HG03097 (cell line): ENCODE data around the gene TAF10.

Source experiments
- ATAC-seq: cut with Tn5 transposase; IDR thresholded peaks from one replicate; pipeline ENCODE4 v1.9.1; 2021; ENCODE audit not compliant: unreplicated experiment, low FRiP score

Gene TAF10

DNA sequence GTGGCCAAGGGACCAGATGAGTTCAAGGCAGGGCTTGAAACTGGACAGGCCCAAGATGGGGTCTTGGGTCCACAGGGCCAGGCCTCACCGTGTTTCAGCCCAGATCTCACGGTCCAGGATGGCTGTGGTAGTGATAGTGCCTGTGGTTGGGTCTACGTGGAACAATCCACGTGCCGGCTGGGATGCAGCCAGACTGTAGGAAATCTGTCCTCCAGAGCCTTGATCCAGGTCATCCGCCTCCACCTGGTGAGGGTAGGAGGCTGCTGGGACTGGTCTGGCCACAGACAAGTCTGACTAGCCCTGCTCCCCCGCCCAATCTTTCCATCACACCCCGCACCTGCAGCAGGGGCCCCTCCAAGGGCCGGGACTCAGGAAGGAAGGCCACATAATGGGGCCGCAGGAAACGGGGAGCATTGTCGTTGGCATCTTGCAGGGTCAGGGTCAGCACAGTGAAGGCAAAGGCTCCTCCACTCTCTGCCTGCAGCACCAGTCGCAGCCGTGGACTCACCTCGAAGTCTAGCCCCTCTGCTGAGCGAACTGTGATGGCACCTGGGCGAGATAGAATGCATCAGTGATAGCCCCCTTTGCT, 13.9 kb upstream of the TAF10 start:
- ATAC-seq, result no peak

DNA sequence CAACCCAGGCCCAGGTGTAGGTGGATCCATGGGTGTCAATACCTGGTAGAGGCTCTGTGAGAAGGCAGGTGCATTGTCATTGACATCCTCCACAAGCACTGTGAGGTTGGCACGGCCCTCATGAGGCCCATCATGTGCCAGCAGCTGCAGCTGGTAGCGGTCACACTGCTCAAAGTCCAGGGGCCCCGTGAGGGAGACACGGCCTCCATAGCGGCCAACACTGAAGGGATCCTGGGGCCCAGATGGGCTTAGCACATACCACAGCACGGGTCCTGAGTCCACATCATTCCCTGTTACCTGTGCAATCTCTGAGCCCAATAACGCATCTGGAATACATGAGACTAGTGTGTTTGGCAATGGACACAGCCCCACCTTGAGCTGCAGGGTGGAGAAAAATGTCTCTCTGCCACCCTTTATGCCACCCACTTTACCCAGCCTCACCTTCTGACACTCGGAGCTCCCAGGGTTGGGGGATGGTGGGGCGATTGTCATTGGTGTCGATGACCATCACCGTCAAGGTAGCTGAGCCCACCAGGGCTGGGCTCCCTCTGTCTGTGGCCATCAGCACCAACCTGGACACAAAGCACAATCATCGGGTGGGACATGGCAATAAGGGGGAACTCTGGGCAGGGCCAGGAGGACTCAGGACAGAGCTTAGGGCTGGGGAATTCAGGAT, 13.3 kb upstream of the TAF10 start:
- no peak for ATAC-seq

DNA sequence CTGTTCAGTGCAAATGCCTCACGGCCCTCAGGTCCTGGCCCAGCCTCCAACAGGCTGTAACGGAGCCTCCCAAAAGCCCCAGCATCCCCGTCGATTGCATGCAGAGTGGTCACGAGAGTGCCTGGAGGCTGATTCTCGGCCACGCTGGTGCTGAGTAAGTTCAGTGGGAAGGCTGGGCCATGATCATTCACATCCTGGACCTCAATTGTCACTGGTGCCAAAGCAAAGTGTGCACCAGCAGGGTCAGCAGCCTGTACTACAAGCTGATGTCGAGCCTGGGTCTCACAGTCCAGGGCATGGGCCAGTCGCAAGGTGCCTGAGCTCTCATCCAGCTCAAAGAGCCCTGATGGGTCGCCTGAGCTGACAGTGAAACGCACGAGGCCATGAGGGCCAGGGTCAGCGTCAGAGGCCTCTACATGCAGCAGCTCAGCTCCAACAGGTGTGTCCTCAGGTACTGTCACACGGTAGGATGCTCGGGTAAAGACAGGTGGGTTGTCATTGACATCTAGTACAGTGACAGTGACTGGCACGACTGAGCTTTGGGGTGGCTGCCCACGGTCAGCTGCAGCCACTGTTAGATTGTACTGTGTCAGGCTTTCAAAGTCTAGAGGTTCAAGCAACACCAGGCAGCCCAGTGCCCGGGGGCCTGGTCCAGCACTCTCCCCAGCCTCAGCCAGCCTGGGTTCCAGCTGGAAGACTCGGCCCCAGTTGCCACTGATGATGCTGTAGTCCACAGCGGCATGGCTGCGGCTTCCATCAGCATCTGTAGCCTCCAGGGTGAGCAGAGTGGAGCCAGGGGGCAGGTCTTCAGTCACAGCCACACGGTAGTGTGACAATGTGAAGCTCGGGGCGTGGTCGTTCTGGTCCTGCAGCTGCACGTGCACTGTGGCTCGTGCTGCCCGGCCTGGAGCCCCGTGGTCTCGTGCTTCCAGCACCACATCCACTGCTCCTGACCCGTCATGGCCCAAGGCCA, 11.7 kb upstream of the TAF10 start:
- no peak for ATAC-seq

DNA sequence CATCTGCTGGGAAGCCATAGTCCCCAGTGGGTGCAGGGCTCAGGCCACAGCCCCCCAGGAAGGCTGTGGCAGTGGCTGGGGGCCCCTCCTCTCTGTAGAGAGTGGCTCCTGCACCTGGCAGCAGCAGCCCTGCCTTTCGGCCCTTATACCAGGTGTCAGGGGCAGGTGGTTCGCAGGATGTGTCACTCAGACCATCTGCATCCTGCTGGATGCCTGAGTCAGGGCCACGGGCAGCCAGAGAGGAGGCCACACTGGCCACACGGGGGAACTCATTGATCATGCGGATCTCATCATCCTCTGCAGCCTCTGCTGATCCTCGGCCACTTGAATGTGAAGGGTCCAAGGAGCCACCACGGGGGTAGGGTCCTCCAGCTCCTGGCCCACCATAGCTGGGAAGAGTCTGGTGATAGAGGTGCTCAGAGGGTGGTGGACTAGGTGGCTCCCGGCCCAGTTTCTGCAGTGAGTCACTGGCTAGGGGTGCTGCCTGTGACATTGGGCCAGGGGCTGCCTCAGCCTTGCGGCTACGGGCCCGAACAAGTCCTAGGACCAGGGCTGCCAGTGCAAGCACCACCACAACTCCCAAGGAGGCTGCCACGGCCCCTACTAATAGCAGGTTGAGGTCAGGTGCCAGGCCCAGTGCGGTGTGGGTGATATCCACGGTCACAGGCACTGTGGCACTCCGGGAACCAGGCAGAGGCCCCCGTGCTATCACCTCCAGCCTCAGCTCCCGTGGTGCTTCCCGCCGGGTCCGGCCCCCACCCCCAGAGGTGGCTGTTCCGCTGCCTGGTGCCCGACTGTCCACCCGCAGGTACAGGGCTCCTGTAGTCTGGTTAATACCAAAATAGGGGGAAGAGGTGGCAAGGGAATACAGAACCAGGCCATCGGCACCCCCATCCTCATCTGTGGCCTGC, 10.5 kb upstream of the TAF10 start:
- no peak for ATAC-seq

DNA sequence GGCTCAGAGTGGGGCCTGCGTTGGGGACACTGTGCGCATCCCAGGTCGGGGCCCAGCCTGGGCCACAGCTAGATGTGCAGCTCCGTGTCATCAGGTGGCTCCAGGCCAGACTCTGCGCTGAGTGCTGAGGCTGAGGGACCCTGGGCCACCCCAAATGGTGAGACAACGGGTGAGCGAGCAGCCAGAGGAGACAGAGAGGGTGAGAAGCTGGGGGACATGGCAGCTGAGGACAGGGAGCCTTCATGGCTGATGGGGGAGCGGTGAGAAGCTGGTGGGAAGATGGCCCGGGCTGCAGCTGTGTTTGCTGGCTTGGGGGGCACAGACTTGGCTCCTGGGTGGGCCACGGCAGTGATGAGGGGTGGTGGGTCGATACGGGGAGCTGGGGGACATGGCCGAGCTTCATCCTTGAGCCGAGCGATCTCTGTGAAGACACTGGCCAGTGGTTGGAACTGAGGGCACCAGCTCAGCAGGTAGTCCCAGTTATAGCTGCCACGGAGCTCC, 9.7 kb upstream of the TAF10 start:
- ATAC-seq, result no peak

DNA sequence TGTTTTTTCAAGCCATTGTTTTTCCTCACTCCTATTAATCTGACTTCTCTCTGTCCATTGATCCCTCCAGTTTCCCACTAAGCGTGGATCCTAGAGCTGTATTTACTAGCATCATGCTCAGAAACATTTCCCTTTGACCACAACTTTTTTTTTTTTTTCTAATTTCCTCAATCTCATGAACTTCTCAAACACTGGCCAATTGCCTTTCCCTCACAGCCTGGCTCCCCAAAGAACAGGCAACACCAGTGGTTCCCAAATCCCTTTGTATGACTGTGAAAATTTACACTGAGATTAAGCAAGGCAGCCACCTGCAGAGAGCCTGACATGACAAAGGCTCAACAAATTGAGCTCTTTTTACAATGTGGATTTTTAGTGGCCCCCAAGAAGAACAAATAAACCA, 8.6 kb upstream of the TAF10 start:
- ATAC-seq, result no peak

DNA sequence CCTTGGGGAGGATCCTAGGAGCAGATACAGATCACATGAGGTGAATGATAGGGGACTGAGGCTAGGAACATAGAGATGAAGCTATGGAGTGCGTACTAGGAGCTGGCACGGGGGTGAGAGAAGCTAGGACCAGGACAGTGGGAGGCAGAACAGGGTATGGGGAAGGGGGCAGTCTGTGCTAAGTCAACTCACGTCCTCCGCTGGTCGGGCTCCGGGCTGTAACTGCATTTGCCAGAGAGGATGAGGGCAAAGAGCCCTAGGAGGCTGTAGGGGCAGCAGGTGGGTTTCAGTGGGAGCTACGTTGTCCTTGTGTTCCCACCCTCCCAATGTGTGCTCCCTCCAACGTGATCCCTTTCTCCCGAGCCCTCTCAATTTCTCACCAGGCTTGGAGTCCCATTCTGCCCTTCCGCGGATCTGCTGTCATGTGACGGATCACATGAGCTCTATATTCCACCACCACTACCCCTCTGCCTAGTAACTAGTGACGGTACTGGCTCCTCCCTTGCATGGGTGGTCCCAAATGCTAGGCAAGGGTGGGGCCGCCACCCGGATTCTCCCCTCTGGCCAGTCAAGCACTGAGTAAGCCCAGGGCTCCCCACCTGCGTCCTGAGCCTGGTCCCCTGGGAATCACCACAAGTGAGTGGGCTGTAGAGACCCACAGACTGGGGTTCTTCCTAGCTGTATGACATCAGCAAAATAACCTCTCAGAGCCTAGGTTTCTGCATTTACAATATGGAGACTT, 7.2 kb upstream of the TAF10 start, which contains the start of gene TPP1:
Gene TPP1 (minus strand): TSS at position 419 of the 742 bp plus-strand sequence. CDS start 22 bp downstream, at position 397.
- peak; percentile 97 for ATAC-seq

DNA sequence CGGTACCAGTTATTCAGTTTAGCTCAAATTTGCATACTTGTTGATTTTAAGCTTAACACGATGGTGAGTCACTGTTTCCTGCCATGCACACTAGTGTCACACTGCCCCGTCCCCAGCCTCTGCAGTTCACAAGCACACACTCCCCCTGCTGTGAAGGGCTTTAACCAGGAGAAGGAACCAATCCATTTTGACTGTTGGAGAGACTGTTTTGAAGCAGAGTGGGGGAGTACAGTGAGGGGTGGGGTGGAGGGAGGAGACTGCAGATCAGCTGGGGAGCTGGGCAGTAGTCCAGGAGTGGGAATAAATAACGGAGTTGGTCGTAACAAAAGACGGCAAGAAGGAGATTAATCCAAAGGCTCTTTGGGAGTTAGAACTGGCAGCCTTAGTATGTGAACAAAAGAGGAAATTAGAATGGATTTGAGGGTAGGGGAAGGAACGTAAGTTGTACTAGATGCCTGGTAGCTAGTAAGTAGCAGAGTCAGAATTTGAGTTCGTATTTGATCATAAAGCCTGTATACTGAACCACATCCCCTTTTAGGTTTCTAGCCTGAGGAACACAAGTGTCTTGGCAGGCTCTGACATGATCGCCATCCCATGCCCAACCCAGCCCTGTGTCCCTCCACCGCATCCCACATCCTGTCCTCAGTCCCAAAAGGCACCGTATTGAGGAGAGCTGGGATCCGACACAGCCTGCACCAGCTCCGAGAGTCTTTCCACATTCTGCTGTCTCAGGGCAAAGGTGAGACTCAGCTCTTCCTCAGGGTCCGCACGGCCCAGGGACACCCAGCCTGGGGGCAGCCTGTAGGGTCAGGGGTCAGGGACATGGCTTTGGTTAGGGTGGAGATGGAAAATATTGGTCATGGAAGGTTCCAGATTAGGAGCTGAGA, 6.3 kb upstream of the TAF10 start:
- ATAC-seq, result no peak

DNA sequence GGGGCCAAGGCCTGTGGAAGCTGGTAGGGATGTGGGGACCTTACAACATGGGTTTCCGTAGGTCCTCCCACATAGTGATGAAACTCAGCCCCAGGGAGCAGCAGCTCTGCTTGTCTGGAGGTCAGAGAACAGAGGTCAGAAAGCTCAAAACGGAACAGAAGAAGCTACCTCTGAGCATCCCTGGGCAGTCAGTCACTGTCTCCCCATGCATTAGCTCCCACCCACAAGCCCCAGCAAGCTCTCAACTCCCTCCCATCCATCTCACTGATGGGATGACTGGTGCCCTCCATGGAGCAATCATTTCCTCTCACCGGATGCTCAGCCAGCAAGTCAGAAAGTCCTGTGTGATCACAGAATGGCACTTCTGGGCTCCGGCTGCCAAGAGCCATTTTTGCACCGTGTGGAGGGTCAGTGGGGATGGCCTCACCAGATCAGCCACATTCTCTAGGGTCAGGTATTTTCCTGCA, 5.3 kb upstream of the TAF10 start:
- no peak for ATAC-seq

DNA sequence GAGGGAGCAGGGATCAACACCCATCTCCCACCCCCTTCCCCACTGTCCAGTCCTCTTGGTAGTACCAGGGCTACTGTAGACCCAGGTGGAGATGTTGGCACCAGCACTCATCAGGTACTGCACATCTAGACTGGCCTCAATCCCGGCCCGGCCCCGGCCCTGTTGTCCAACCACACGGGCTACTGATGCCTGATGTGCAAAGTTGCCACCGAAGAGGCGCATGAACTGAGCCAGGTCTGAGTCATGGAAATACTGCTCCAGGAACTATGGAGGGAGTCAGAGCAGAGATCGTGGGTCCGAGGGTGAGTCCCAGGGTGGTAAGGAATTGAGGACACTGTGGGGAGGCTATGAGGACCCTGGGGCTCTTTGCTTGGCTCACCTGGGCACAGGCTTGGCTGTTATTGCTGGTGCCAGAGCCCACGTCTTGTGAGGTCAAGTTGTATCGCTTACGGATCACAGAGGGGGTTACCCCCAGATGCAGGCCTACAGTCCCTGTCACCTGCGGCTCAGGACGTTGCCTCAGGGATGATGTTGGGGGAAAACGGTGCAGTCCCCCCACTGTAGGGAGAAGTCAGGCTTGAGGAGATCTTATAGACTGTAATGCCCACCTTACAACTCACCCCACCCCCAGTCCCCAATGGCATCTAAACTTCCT, 4.7 kb upstream of the TAF10 start:
- ATAC-seq, result no peak

DNA sequence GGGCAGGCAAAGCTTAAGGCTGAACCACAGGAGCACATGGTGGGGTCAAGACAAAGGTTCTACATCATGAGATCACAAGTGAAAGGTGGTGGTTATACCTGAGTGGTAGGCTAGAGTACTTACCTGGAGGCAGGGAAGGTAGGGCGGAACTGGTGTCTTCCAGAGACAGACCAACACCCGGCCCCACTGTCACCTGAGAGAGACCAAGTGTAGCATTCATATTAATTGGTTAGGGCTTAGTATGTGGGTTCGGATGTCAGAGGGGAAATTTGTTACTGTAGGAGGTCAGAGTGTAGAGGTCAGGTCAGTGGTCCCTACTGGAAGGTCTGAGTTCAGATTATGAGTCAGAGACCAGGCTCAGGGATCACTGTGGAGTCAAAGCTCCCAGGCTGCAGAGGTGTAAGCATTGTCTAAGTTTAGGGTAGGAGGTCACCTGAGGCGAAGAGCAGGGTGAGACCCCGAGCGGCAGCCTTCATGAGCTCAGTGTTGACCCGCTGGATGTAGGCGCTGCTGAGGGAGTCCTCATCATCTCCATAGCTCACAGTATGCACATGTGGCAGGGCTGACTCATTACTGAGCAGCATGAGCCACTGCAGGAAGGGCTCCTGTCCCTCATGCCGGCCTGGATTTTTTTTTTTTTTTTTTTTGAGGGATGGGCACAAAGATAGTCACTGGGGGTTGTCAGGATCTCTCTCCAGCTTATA, 4.0 kb upstream of the TAF10 start:
- ATAC-seq, result no peak

DNA sequence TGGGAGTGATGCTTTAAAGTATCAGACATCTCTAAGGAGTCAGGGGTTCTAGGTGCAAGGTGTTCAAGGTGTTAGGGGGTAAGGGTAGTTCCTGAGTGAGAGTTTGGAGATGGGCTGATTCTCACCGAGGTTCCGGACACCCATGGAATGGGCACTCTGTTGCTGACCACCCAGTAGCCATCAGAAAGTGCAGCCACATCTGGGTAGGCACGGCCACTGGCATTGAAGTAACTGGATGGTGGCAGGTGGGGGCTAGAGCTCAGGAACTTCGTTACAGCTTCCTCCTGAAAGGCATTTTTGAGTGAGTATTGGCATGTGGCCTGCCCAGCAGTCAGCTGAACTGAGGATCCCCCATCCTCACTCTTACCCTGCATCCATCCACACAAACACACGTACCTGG, 3.0 kb upstream of the TAF10 start:
- ATAC-seq, result no peak

DNA sequence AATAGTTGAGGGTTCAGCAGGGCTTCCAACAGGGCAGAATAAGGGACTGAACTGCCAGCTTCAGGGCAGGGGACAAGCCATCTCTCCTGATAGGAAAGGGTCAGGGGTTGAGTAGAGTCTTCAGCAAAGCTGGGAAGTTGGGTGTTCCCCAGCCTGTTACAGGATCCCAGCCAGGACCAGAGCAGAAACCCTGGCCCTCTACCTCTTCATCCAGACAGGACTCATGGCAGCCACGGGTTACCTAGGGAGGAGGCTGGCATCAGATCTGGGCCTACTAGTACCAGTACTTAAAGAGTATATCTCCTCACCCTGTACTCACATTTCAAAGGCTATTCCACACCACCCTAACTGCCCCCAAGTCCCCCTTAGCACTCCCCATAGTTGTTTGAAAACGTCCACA, 2.4 kb upstream of the TAF10 start:
- ATAC-seq, result no peak

DNA sequence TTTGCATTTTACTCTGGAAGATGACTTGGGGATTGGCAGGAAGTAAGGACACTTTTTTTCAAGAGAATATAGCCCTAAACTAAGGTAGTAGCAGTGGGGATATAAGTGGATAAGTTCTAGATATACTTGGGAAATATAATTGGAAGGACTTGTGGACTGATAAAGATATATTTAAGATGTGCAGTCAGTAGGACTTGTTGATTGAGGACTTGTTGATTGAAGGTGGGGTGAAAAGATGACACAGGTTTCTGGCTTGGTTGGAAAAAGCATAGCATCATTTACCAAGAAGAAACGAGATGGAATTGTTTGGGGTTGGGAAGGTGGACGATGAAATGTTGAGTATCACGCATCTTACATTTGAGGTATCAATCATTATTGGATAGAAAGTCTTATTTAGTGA, 1.5 kb upstream of the TAF10 start:
- ATAC-seq, result no peak

DNA sequence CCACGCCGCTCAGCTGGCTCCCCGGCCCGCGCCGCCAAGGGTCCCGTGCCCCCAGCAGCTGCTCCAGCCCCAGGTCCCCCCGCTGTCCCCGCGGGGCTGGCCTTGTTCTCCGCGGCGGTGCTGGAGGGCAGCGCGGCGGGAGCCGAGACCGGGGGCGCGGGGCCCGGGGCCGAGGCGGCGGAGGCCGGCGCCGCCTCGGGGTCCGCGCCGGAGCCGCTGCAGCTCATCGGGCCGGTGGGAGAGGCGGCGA, 128 bp downstream of the TAF10 start:
- peak; percentile 11 for ATAC-seq

DNA sequence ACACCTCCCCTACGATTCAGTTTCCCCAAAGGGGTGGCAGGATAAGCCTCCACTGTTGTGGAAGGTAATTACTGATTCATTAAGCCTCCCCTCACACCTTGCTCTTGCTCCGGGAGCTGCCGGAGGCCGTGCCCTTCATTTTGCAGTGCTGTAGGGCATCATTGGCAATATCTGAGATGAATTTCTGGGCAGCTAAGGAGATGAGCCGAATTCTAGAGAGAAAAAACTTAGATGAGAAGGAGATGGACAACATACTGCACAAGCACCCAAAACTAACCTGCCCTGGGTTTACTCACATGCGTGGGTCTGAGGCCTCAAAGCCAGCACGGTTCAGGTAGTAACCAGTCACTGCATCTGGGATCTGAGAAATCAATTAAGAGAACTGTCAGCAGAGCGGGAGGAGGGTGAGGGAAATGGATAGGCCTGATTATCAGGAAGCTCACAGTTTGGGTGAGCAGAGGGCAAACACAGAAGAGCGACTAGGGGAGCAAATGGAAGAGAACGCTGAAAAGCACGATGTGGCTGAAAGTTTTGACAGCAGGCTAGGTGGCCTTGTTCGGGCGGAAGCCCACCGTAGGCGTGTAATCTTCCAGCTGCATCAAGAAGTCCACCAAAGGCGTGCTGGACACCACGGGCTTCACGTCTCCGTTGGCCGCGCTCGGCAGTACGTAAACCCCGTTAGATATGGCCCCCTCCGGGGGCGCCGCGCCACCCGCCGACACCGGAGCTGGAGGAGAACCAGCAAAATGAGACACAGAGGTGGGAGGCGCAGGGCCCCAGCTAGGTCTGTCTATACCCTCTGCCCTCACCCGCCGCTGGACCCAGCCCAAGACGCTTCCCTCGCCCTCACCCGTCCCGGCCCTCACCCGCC, 689 bp downstream of the TAF10 start:
- no peak for ATAC-seq

DNA sequence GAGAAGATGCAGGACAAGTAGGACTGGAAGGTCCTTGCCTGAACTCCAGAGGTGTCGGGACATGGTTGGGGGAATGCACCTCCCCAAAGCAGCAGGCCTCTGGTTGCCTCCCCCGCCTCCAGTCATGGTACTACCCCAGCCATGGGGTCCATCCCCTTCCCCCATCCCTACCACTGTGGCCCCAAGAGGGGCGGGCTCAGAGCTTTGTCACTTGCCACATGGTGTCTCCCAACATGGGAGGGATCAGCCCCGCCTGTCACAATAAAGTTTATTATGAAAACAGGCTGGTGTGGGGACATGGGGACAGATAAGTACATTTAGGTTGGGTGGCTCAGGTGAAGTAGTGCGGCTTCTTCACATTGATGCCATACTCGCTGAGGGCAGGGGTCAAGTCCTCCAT, 1.4 kb downstream of the TAF10 start:
- no peak for ATAC-seq
